ENCODE measurements around the gene GSTK1. TPM values are rescaled to one million over a fixed set of nuclear protein-coding genes. Genes with fewer than 3 reads are reported as not detected.

Gene GSTK1
- total and polyA plus RNA-seq, 2 of the 8 experiments (the other 6 are each of a cell fraction or from before 2014, with no cell fraction given), result 25.5 to 32.5 TPM

GRCh38 chr7:143280566-143280965 is 17.3 kb downstream of the GSTK1 start:
- H2BK120ac ChIP-seq (replicated peaks; ENCODE audit: low read depth, low read length), result no peak overlapping the region
- FAIRE-seq, result no peak
- no peak for TF ChIP-seq ASH2L (IDR thresholded peaks at IDR 0.05; ENCODE audit: low read length)
- TF ChIP-seq MAFK (IDR thresholded peaks at IDR 0.05; ENCODE audit: low read depth, low read length), result no peak
- TF ChIP-seq, protein P1, sequence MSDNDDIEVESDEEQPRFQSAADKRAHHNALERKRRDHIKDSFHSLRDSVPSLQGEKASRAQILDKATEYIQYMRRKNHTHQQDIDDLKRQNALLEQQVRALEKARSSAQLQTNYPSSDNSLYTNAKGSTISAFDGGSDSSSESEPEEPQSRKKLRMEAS (IDR thresholded peaks at IDR 0.05), result no peak
- no peak for TF ChIP-seq SRF (IDR thresholded peaks at IDR 0.05; ENCODE audit: low read depth, low read length)
- TF ChIP-seq KDM1A (IDR thresholded peaks at IDR 0.05; ENCODE audit: borderline replicate concordance, low read length), result no peak
- no peak for TF ChIP-seq JUND (IDR thresholded peaks at IDR 0.05; ENCODE audit: low read length)
- TF ChIP-seq SIRT6 (IDR thresholded peaks at IDR 0.05; ENCODE audit: low read length), result no peak
- TF ChIP-seq POU5F1 (IDR thresholded peaks at IDR 0.05; ENCODE audit: low read depth, low read length), result no peak
- TF ChIP-seq PHF8 (conservative IDR thresholded peaks at IDR 0.05; ENCODE audit: low read depth, low read length), result no peak
- no peak for TF ChIP-seq TCF12 (IDR thresholded peaks at IDR 0.05; ENCODE audit: low read depth, low read length)
- no peak for TF ChIP-seq TEAD4 (IDR thresholded peaks at IDR 0.05; ENCODE audit: low read depth, low read length)
- TF ChIP-seq ATF3 (IDR thresholded peaks at IDR 0.05; ENCODE audit: insufficient read depth, low read depth, low read length), result no peak
- no peak for TF ChIP-seq CBX8 (IDR thresholded peaks at IDR 0.05; ENCODE audit: borderline replicate concordance, low read depth, low read length)
- TF ChIP-seq HDAC2 (IDR thresholded peaks at IDR 0.05; ENCODE audit: borderline replicate concordance in 1 of 2, low read depth in 2 of 2, low read length in 2 of 2), result no peak

More at GRCh38 chr7:143280566-143280965, 17.3 kb downstream of the GSTK1 start:
- H3K4me2 ChIP-seq (ENCODE audit: insufficient read depth in 1 of 2, low read depth in 2 of 2, low read length in 2 of 2), result no peak overlapping the region
- ChIA-PET POLR2A (ENCODE audit: partially characterized antibody) (interaction anchor here (1.0 to 2.4 kb wide), 2 partner anchors 8 to 17 kb away, joined by 3 to 8 read pairs; partner anchors contain the start of genes CASP2 and GSTK1), CTCF (ENCODE audit: partially characterized antibody) (interaction anchor here (1.2 to 3.8 kb wide), 7 partner anchors 12 to 108 kb away, joined by 3 to 21 read pairs (median 6); no protein-coding TSS in a partner anchor)
- H3K9me3 ChIP-seq (ENCODE audit: insufficient read depth in 2 of 2, low read depth in 1 of 2, low read length in 1 of 2), result no peaks in the 10 kb centered on the region
- no peak overlapping the region for H3K27ac ChIP-seq (ENCODE audit: low read depth, low read length)
- H2BK15ac ChIP-seq (ENCODE audit: low read length), result no peak overlapping the region
- no peak overlapping the region for H3K14ac ChIP-seq (ENCODE audit: insufficient read length)
- no peak overlapping the region for H4K91ac ChIP-seq (replicated peaks; ENCODE audit: insufficient read length, low read length)
- H3K4ac ChIP-seq (replicated peaks; ENCODE audit: insufficient read length, low read depth, low read length), result no peak overlapping the region
- DNase-seq (ENCODE audit: low read depth in 1 of 2, low spot score in 2 of 2), result no peak
- H4K8ac ChIP-seq (ENCODE audit: extremely low read depth, insufficient read depth, low read length), result no peak overlapping the region
- H3K56ac ChIP-seq (replicated peaks; ENCODE audit: insufficient read length, low read depth, low read length), result no peak overlapping the region
- H2AK5ac ChIP-seq (ENCODE audit: low read depth, low read length), result no peak overlapping the region
- H3K23ac ChIP-seq (ENCODE audit: insufficient read length), result no peak overlapping the region
- H2BK12ac ChIP-seq (ENCODE audit: low read depth, low read length), result no peak overlapping the region
- H3K23me2 ChIP-seq (ENCODE audit: low read depth, low read length), result peaks cover 4% of the 10 kb centered on the region; the same call in 1 of the 2 replicates
- H3K36me3 ChIP-seq (ENCODE audit: control insufficient read depth in 2 of 4, insufficient read depth in 4 of 4, low read length in 3 of 4), result no peaks in the 10 kb centered on the region
- no peaks in the 10 kb centered on the region for H3K79me1 ChIP-seq (ENCODE audit: low read depth, low read length)
- no peak overlapping the region for H3K9ac ChIP-seq (replicated peaks in 1 of 4; ENCODE audit: extremely low read depth in 1 of 4, low read depth in 3 of 4, low read length in 3 of 4)
- no peaks in the 10 kb centered on the region; a peak in 2 of 7 replicates for H3K27me3 ChIP-seq (replicated peaks in 1 of 4; ENCODE audit: control insufficient read depth in 3 of 4, extremely low read depth in 1 of 4, insufficient read depth in 3 of 4, low read length in 3 of 4)
- H3K4me3 ChIP-seq (ENCODE audit: extremely low read depth in 1 of 4, insufficient read depth in 2 of 4, low read depth in 3 of 4, low read length in 4 of 4), result no peak overlapping the region
- H2BK20ac ChIP-seq (ENCODE audit: low read length), result no peak overlapping the region
- no peaks in the 10 kb centered on the region for H3K79me2 ChIP-seq (ENCODE audit: control insufficient read depth in 1 of 2, insufficient read depth in 2 of 2, low read length in 2 of 2)
- no peak overlapping the region for H2AFZ ChIP-seq (ENCODE audit: low read length)
- H3K18ac ChIP-seq (ENCODE audit: extremely low read depth, low read length), result no peak overlapping the region
- H4K20me1 ChIP-seq (replicated peaks in 1 of 2; ENCODE audit: control insufficient read depth in 1 of 2, insufficient read depth in 2 of 2, low read length in 2 of 2), result no peaks in the 10 kb centered on the region
- WGBS, 2 experiments (ENCODE audit: extremely low coverage in 1 of 2, insufficient coverage in 1 of 2, insufficient read length in 1 of 2, insufficient replicate concordance in 2 of 2, low coverage in 1 of 2, low lambda C conversion rate in 2 of 2, missing lambda C conversion rate in 1 of 2), result 75% methylated on average over 2 of the region's 2 CpGs; no CpG with 5 or more reads in 1 of the 2 experiments
- H2BK5ac ChIP-seq (ENCODE audit: low read depth, low read length), result no peak overlapping the region
- no peak overlapping the region for H4K5ac ChIP-seq (ENCODE audit: insufficient read length, low read depth, low read length)
- H3K4me1 ChIP-seq (replicated peaks in 1 of 4; ENCODE audit: control insufficient read depth in 3 of 4, insufficient read depth in 4 of 4, low read length in 3 of 4), result peaks cover 9 to 12% (median 10%) of the 10 kb centered on the region in 4 experiments
